ENCODE results near the gene GPA33. TPM values are rescaled to one million over a fixed set of nuclear protein-coding genes. Genes with fewer than 3 reads are reported as not detected.

GPA33 gene
- total and polyA plus RNA-seq, 9 of the 15 experiments (the other 6 are each of a cell fraction or from before 2014, with no cell fraction given) = 0.13 TPM; not detected in 8

DNA sequence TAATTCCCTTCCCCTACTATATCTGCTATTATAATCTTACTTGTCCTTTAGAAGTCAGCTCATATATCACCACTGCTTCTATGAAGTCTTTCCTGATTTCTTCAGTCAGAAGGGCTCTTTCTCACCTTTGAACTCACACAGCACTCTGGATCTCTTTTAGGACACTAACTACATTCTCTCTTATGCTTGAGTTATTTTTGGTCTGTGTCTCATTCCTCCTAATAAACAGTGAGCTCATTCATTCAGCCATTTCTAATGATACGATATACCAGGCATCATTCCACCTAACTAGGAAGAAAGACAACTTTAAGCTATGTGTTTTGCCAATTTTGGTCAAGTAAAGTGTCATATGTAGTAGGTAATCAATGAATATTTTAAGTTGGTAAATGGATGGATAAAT is 2.5 kb upstream of the GPA33 start:
- ATAC-seq (no peak), DNase-seq (ENCODE audit: extremely low read depth in 1 of 4, low spot score in 3 of 4) (no peak), FAIRE-seq (no peak)
- TF ChIP-seq HLTF (IDR thresholded peaks at IDR 0.05) = no peak
- no peak for TF ChIP-seq BMI1 (IDR thresholded peaks at IDR 0.05; ENCODE audit: low read length)
- TF ChIP-seq KAT8 (IDR thresholded peaks at IDR 0.05; ENCODE audit: low read depth) = no peak
- no peak for TF ChIP-seq ZNF217 (CRISPR knock-in tag; IDR thresholded peaks at IDR 0.05)
- TF ChIP-seq TRIM28 (IDR thresholded peaks at IDR 0.05) = no peak
- no peak for TF ChIP-seq SAP30 (IDR thresholded peaks at IDR 0.05; ENCODE audit: borderline replicate concordance, insufficient read depth, low read depth, low read length, poor library complexity, severe bottlenecking)
- TF ChIP-seq HNRNPUL1 (IDR thresholded peaks at IDR 0.05; ENCODE audit: low read length) = no peak
- TF ChIP-seq, protein P1, sequence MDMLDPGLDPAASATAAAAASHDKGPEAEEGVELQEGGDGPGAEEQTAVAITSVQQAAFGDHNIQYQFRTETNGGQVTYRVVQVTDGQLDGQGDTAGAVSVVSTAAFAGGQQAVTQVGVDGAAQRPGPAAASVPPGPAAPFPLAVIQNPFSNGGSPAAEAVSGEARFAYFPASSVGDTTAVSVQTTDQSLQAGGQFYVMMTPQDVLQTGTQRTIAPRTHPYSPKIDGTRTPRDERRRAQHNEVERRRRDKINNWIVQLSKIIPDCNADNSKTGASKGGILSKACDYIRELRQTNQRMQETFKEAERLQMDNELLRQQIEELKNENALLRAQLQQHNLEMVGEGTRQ (CRISPR knock-in tag; IDR thresholded peaks at IDR 0.05) = no peak
- no peak for TF ChIP-seq PPARD (CRISPR knock-in tag; IDR thresholded peaks at IDR 0.05)
- TF ChIP-seq XRCC3 (IDR thresholded peaks at IDR 0.05) = no peak
- no peak for TF ChIP-seq ZSCAN32 (CRISPR knock-in tag; IDR thresholded peaks at IDR 0.05)
- TF ChIP-seq, protein P2, sequence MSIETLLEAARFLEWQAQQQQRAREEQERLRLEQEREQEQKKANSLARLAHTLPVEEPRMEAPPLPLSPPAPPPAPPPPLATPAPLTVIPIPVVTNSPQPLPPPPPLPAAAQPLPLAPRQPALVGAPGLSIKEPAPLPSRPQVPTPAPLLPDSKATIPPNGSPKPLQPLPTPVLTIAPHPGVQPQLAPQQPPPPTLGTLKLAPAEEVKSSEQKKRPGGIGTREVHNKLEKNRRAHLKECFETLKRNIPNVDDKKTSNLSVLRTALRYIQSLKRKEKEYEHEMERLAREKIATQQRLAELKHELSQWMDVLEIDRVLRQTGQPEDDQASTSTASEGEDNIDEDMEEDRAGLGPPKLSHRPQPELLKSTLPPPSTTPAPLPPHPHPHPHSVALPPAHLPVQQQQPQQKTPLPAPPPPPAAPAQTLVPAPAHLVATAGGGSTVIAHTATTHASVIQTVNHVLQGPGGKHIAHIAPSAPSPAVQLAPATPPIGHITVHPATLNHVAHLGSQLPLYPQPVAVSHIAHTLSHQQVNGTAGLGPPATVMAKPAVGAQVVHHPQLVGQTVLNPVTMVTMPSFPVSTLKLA (conservative IDR thresholded peaks at IDR 0.05) = no peak
- TF ChIP-seq SRF (CRISPR knock-in tag; IDR thresholded peaks at IDR 0.05) = no peak
- TF ChIP-seq, protein P3, sequence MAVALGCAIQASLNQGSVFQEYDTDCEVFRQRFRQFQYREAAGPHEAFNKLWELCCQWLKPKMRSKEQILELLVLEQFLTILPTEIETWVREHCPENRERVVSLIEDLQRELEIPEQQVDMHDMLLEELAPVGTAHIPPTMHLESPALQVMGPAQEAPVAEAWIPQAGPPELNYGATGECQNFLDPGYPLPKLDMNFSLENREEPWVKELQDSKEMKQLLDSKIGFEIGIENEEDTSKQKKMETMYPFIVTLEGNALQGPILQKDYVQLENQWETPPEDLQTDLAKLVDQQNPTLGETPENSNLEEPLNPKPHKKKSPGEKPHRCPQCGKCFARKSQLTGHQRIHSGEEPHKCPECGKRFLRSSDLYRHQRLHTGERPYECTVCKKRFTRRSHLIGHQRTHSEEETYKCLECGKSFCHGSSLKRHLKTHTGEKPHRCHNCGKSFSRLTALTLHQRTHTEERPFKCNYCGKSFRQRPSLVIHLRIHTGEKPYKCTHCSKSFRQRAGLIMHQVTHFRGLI (CRISPR knock-in tag; IDR thresholded peaks at IDR 0.05) = no peak
- TF ChIP-seq RBM17 (IDR thresholded peaks at IDR 0.05; ENCODE audit: borderline replicate concordance, low read depth, low read length) = no peak
- in situ Hi-C loops (cut with MboI) = no loop called here
- no TSS peak for BruUV-seq (replicated peaks)
- intact Hi-C loops (cut with micrococcal nuclease) = no loop called here
- H3K36me3 ChIP-seq (ENCODE audit: control insufficient read depth, insufficient read depth, low read length) = no peaks in the 10 kb centered on the region
- POLR2A ChIA-PET = interaction anchor here (0.7 to 1.2 kb wide), 3 partner anchors 8 to 43 kb away, joined by 3 to 4 read pairs (median 3); no protein-coding TSS in a partner anchor
- 0% methylated on average over 1 of the region's 1 CpG for WGBS (ENCODE audit: insufficient coverage, low coverage, missing lambda C conversion rate)
- no peaks in the 10 kb centered on the region for H4K20me1 ChIP-seq (replicated peaks; ENCODE audit: control insufficient read depth, insufficient read depth, low read length)
- no peaks in the 10 kb centered on the region for H3K9me1 ChIP-seq (ENCODE audit: control insufficient read depth, insufficient read depth, low read length)
- no peaks in the 10 kb centered on the region for H3K9me3 ChIP-seq (replicated peaks; ENCODE audit: control insufficient read depth, insufficient read depth, low read depth, low read length)
- no peak overlapping the region for H3K9ac ChIP-seq (ENCODE audit: insufficient read depth in 1 of 2, low read depth in 2 of 2, low read length in 2 of 2)
- no peak overlapping the region for H3K4me2 ChIP-seq (ENCODE audit: insufficient read depth, low read length)
- no peak overlapping the region for H3K27ac ChIP-seq (ENCODE audit: extremely low read depth, low read depth, low read length)
- H3K4me3 ChIP-seq = no peak overlapping the region
- H3K79me2 ChIP-seq (ENCODE audit: control insufficient read depth, insufficient read depth, low read length) = no peaks in the 10 kb centered on the region
- H2AFZ ChIP-seq (ENCODE audit: low read depth, low read length) = no peak overlapping the region
- CTCF ChIA-PET (ENCODE audit: low intra/inter-chr PET ratio) = no interaction called here
- peaks cover 14 to 43% of the 10 kb centered on the region in 2 experiments; a peak in 4 of 5 replicates for H3K27me3 ChIP-seq (ENCODE audit: control insufficient read depth in 2 of 2, insufficient read depth in 2 of 2, low read length in 2 of 2)
- no peaks in the 10 kb centered on the region for H3K4me1 ChIP-seq (replicated peaks in 1 of 2; ENCODE audit: control insufficient read depth in 2 of 2, insufficient read depth in 2 of 2, low read length in 2 of 2)
